C4-2B (cell line): ENCODE measurements around the gene AHRR.

Experiments used
- H3K27ac ChIP-seq: fragments of 450-650 bp; 2 replicates; pipeline ENCODE4 v1.5.1; 2017
- CTCF ChIP-seq: fragments of 450-650 bp; conservative IDR thresholded peaks from 2 replicates; pipeline ENCODE4 v1.5.1; 2017; ENCODE audit warnings: mild to moderate bottlenecking
- ZFX ChIP-seq: fragments of 450-650 bp; IDR thresholded peaks from 2 replicates; pipeline ENCODE4 v1.6.1; 2017

AHRR gene

GRCh38 chr5:435961-436640 is 114.6 kb downstream of the AHRR start:
- TF ChIP-seq ZFX = no peak
- no peak; the same call in 1 of the 2 replicates for TF ChIP-seq CTCF
- H3K27ac ChIP-seq = no peak overlapping the region

- no peak for TF ChIP-seq ZFX
- no peak; the same call in 1 of the 2 replicates for TF ChIP-seq CTCF
Observed at GRCh38 chr5:436641-436975, 115.1 kb downstream of the AHRR start.

DNA sequence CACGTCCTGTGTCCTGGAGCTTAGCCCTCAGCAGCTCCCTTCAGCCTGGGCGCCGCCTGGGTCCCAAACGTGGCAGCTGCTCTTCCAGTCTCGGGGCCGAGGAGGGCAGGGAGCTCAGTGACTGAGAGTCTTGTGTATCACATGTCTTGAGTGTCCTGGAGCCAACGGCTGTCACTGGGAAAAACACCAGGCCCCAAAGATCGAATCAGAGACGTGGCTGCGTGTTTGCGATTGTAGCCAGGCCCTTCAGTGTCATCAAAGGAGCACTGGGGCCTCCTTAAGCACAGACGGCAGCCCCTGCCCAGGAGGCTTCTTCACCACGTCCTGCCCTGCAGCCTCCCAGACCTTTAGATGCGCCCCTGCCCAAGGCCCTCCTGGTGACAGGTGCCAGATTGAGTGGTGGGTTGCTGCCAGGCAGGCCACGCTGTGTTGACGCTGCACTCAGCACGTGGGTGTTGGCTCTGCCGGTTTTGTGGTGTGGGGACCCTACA is 115.8 kb downstream of the AHRR start:
- H3K27ac ChIP-seq = no peak overlapping the region
- TF ChIP-seq ZFX (no peak), CTCF (no peak)

More at GRCh38 chr5:436641-436975, 115.1 kb downstream of the AHRR start:
- H3K27ac ChIP-seq = no peak overlapping the region

DNA sequence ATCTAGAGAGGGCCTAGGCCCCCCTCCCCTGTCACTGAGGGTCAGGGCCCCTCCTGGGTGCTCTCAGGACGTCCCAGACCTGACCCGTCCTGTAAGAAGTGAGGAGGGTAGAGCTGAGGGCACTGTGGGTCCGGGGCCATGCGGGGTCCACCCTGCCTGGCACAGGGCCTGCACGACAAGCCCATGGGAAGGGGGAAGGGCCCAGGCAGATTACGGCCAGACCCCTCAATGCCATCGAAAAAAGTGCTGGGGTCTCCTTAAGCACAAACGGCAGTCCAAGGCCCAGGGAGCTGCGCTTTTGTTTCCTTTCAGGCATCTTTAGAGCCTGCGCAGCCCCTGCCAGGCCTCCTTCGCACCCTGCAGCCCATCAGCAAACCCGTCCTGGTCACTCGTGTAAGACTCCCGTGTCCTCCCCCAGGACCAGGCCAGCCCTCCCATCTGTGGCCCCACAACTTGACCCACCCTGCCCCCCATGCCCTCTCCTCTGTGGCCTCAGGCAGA is 117.0 kb downstream of the AHRR start:
- TF ChIP-seq ZFX (no peak), CTCF (no peak)
- H3K27ac ChIP-seq = no peak overlapping the region

DNA sequence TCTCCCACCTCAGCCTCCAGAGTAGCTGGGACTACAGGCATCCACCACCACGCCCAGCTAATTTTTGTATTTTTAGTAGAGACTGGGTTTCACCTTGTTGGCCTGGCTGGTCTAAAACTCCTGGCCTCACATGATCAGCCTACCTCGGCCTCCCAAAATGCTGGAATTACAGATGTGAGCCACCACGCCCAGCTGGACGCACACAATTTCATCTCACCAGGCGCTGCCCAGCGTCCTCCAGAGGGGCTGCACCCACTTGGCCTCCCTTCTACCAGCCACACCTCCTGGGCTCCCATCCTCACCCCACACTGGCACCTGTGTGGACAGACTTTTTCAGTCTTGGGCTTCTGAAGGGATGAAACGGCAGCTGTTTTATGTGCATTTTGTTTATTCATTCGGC is 117.7 kb downstream of the AHRR start:
- TF ChIP-seq CTCF (no peak), ZFX (no peak)
- H3K27ac ChIP-seq = no peak overlapping the region

- TF ChIP-seq ZFX (no peak), CTCF (no peak)
- H3K27ac ChIP-seq = no peak overlapping the region
Observed at GRCh38 chr5:439636-440035, 118.1 kb downstream of the AHRR start.

DNA sequence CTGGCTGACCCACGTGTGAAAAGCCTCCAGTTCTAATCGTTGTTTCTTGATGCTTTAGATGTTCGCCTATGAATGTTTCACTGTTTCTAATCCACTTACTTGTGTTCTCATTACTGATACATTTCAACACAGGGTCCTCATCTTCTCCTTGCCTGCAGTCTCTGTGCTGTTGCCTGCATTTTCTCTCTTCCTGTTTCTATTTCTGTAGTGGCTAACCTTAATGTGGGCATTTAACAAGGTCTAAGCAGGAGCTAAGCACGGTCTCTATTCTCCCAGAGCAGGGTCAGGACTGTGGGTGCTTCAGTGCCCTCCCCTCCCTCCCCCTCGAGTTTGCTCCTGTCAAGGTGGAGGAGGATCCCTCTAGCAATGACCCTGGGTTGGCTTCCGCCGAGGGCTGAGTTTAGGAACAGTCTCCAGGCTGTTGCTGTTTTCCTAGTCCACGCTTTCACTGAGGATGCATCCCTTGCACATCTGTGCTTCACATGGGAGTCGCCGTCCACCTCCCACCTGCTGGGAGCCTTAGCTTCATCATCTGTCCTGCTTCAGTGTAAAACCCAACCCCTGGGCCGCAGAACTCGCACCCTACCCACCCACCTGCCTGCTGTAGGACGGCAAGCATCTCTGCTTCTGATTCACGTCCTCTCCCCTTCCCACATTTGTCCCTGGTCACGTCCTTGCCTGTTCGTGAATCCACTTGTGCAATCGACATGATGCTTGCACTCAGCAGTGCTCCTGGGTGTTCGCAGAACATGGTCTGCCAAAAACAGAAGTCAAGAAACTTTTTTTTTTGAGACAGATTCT is 119.1 kb downstream of the AHRR start:
- TF ChIP-seq ZFX (no peak), CTCF (no peak)
- H3K27ac ChIP-seq = no peak overlapping the region
